GM12875 (cell line): ENCODE results near the gene TIGD1.
A peak's percentile ranks its signal among the peaks of the same experiment; 100 is the strongest.

Experiments used
- H3K4me3 ChIP-seq: one replicate; pipeline ENCODE4 v1.5.1; 2011; ENCODE audit warnings: low read depth, low read length, control low read depth
- CTCF ChIP-seq: IDR thresholded peaks from 2 replicates; pipeline ENCODE4 v1.5.1; 2011; ENCODE audit warnings: low read depth, mild to moderate bottlenecking, control low read depth, inconsistent platforms, low read length, moderate library complexity, borderline replicate concordance; ENCODE audit not compliant: insufficient read depth

TIGD1 gene

GRCh38 chr2:232525791-232526371, 24.5 kb downstream of the TIGD1 start, which contains the start of gene CHRND:
Gene CHRND (plus strand): TSS chr2:232526160. CDS start chr2:232526216, 56 bp downstream.
- no peak within 1 kb of the TSS for H3K4me3 ChIP-seq
- TF ChIP-seq CTCF: no peak

GRCh38 chr2:232525199-232525598, 25.2 kb downstream of the TIGD1 start:
- no peak overlapping the region for H3K4me3 ChIP-seq
- TF ChIP-seq CTCF: no peak

- TF ChIP-seq CTCF: no peak
- H3K4me3 ChIP-seq: no peak overlapping the region
These were observed 25.6 kb downstream of the TIGD1 start for GRCh38 chr2:232524771-232525170.

- peak; percentile 18; the same call in 1 of the 2 replicates for TF ChIP-seq CTCF
- H3K4me3 ChIP-seq: no peak overlapping the region
These were observed 26.4 kb downstream of the TIGD1 start for GRCh38 chr2:232523682-232524597.

GRCh38 chr2:232523402-232523681, 27.0 kb downstream of the TIGD1 start:
- H3K4me3 ChIP-seq: no peak overlapping the region
- TF ChIP-seq CTCF: no peak

- TF ChIP-seq CTCF: no peak
- H3K4me3 ChIP-seq: no peak overlapping the region
These were observed 27.5 kb downstream of the TIGD1 start for GRCh38 chr2:232522623-232523401.
